Measurements from ENCODE around the gene SPIRE2.
A peak's percentile ranks its signal among the peaks of the same experiment; 100 is the strongest.
"Not testable (repeated sequence)": the region's sequence is repeated elsewhere in the genome, so short reads cannot be mapped to it uniquely, and the experiment has no call there.

The SPIRE2 gene

DNA sequence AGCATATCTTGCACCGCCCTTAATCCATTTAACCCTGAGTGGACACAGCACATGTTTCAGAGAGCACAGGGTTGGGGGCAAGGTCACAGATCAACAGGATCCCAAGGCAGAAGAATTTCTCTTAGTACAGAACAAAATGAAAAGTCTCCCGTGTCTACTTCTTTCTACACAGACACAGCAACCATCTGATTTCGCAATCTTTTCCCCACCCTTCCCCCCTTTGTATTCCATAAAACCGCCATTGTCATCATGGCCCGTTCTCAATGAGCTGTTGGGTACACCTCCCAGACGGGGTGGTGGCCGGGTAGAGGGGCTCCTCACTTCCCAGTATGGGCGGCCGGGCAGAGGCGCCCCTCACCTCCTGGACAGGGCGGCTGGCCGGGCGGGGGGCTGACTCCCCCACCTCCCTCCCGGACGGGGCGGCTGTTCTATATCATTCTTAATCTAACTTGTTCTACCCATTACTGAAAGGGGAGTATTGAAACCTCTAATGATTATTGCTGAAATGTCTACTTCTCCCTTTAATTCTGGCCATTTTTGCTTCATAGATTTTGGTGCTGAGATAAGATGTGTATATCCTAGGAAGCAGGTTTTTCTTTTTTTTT, 21.6 kb upstream of the SPIRE2 start:
- peak; percentile 46 for DNase-seq (ENCODE audit: low spot score)

DNA sequence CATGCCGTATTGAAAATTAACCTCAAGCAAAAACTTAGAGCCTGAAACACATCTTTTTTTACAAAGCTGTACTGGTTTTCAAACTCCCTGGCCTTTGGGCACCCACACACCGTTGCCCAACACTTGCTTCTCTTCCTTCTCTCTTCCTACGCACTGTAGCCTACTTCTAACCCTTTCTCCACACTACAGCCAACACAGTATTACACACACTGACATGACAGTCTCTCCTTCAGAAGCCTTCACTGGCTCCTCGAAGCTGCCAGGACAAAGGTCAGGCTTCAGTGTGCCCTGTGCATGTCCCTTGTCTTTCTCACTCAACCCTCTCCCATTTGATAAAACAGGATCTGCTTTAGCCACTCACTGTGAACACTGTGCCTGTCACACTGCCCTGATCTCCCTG, 19.8 kb upstream of the SPIRE2 start:
- DNase-seq (ENCODE audit: low spot score) = no peak

DNA sequence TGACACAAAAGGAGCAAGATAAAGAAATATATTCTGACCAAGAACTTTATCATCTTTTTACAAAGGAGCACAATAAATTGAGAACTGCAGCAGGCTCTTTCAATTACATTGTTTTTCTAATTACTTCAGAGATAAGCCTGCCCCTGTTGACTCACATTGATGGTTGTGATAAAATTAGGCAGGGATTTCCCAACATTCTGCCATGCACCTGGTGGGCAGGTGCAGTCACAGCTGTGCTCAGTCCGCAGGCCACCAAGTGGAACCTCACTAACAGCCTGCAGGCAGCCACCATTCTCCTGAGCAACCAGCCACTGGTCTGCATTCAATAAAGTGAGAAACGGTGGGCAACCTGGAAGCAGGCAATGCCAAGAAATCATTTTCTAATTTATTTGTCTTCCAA, 17.0 kb upstream of the SPIRE2 start:
- DNase-seq (ENCODE audit: low spot score) = no peak

DNA sequence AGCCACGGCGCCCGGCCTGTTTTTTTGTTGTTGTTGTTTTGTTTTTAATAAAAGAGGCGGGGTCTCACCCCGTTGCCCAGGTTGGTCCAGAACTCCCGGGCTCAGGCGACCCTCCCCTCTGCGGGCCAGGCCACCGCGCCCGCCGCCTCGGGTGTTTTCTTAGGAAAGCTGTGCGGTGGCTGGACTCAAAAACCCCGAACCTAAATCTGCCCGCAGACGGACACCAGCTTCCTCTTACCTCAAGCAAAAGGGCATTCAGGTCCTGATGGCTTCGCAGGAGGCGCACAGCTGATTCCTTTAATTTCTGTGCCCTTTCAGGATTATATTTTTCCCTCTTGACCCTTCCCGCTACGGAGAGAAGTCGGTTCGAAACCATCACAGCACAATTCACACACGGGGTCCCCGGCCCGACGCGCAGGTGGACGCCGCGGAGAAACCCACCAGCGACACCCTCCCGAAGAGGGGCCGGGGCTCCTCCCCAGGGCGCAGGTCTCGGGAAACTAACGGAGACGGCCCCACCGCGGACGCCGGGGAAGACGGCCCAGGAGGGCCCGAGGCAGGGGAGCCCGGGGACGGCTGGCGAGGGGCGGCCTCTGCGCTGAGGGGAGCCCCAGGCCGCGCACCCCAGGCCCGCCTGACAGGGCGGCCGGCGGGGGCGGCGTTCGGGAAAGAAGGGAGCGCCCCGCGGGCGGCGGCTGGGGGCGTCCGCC, 12.5 kb upstream of the SPIRE2 start:
- DNase-seq (ENCODE audit: low spot score) = no peak

DNA sequence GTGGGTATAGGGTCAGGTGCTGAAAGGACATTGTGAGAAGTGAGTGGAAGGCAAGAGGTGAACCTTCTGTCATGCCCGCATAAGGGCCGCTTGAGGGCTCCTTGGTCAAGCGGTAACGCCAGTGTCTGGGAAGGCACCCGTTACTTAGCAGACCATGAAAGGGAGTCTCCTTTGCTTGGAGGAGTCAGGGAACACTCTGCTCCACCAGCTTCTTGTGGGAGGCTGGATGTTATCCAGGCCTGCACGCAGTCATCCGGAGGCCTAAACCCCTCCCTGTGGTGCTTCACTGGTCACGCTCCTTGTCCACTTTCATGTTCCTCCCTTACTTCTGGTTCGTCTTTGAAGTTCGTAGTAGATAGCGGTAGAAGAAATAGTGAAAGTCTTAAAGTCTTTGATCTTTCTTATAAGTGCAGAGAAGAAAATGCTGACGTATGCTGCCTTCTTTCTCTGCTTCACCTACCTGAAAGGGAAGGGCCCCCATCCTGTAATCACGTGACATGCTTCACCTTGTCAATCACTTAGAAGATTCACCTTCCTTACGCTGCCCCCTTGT, 9.3 kb upstream of the SPIRE2 start:
- DNase-seq (ENCODE audit: low spot score) = not testable (repeated sequence)

DNA sequence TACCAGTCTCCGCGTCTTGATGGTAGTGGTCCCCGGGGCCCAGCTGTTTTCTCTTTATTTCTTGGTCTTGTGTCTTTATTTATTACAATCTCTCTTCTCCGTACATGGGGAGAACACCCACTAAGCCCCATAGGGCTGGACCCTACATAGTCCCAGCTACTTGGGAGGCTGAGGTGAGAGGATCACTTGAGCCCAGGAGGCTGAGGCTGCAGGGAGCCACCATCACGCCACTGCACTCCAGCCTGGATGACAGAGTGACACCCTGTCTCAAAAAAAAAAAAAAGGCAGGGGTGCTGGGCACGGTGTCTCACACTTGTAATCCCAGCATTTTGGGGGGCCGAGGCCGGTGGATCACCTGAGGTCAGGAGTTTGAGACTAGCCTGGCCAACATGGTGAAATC, 8.8 kb upstream of the SPIRE2 start:
- not testable (repeated sequence) for DNase-seq (ENCODE audit: low spot score)

DNA sequence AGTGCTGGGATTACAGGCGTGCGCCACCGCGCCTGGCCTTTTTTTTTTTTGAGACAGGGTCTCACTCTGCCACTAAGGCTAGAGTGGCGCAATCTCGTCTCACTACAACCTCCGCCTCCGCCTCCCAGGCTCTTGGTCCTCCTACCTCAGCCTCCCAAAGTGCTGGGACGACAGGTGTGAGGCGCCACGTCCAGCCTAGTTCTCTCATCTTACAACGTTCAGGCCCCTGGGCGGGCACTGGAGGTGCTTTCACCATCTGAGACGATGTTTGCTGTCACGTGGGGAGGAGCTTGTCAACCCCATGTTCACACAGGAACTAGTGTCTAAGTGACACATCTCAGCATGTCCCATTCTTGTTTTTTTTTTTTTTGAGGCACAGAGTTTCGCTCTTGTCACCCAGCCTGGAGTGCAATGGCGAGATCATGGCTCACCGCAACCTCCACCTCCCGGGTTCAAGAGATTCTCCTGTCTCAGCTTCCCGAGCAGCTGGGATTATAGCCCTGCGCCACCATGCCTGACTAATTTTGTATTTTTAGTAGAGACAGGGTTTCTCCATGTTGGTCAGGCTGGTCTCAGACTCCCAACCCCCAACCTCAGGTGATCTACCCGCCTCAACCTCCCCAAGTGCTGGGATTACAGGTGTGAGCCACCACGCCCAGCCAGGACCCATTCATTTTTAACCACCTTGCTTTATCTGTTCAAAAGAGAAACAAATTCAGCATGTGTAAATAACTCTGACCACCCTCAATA, 6.7 kb upstream of the SPIRE2 start:
- DNase-seq (ENCODE audit: low spot score) = no peak

DNA sequence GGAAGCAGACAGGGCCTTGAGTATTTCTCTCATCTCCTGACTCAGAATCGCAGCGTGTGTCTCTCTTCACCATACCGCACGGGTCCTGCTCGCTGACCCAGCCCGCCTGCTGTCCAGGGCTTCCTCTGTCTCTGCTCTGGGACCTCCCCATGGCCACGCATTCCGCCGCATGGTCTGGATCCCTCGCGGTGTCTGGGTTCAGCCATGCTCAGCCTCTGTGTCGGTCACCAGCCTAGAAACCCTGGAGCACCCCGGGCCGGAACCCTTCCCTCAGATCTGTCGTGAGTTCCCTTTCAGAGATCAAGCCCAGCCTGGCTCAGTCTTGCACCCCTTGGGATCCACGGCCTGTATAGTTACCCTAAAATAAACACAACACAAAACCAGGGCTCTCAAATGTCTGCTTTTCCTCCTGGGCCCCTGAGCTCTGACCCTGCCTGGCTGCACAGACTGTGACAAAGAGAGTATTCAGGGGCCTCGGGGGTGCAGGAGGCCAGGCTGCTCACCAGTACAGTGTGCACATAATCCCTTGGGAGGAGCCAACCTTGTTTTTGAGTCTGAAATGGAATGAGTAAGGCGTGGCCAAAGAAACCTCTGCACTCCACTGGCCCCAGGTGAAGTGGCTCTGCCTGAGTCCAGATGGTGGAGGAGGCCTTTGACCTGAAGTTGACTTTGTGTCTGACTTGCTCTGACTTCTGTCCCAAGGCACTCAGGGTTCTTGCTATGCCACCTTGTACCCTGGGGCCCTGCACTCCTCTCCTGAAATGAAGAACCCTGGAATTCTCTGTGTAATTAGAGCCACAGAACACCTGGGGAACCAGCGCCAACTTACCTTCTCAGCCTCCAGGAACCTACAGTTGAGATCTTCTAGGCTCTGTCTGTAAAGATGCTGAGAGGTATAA, 5.8 kb upstream of the SPIRE2 start:
- no peak for DNase-seq (ENCODE audit: low spot score)

DNA sequence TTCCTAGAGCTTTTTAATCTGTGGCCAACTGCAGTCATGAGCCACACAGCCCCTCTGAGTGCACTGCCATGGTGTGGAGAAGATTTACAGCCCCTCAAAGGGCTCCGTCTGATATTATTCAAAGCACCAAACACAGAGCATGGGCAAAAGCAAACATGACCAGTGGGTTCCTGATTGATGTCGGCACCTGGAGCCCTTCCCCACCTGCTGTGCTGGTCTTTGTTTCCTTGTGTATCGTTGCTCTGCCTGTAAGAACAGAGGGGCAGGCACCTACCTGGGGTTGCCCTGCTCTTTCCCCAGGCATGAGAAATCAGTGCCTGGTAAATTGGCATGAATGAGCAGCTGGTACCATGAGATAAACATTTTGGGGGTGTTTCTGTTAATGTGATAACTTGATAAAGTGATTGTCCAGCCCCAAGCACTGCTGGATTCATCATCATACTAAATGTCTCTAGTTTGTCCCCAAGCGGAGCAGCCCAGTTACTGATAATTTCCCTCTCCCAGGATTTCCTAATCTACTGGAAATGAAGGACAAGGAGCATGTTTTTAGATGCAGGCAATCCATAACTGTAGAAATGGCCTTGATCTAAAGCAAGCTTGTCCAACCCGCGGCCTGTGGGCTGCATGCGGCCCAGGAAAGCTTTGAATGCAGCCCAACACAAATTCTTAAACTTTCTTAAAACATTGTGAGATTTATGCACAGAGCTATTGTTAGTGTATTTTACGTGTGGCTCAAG, 5.0 kb upstream of the SPIRE2 start:
- no peak for DNase-seq (ENCODE audit: low spot score)

DNA sequence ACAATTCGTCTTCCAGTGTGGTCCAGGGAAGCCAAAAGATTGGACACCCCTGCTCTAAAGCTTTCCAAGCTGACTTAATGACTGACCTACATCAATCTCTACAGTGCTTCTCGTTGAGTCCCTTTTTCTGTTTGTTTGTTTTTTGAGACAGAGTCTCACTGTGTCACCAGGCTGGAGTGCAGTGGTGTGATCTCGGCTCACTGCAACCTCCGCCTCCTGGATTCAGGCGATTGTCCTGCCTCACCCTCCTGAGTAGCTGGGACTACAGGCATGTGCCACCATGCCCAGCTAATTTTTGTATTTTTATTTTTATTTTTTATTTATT, 4.5 kb upstream of the SPIRE2 start:
- not testable (repeated sequence) for DNase-seq (ENCODE audit: low spot score)

DNA sequence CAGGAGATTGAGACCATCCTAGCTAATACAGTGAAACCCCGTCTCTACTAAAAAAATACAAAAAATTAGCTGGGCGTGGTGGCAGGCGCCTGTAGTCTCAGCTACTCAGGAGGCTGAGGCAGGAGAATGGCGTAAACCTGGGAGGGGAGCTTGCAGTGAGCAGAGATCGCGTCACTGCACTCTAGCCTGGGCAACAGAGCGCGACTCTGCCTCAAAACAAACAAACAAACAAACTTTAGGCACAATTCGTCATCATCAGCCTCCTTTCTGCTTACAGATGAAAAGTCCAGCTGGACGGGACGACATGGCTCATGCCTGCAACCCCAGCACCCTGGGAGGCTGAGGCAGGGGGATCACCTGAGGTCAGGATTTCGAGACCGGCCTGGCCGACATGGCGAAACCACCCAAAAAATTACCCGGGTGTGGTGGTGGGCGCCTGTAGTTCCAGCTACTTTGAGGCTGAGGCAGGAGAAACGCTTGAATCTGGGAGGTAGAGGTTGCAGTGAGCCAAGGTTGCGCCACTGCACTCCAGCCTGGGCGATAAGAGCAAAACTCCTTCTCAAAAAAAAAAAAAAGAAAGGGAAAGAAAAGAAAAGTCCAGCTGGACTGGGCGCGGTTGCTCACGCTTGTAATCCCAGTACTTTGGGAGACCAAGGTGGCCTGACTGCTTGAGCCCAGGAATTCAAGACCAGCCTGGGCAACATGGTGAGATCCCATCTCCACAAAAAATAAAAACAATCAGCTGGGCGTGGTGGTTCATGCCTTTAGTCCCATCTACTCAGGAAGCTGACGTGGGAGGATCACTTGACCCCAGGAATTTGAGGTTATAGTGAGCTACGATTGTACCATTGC, 1.5 kb upstream of the SPIRE2 start:
- no peak for DNase-seq (ENCODE audit: low spot score)

DNA sequence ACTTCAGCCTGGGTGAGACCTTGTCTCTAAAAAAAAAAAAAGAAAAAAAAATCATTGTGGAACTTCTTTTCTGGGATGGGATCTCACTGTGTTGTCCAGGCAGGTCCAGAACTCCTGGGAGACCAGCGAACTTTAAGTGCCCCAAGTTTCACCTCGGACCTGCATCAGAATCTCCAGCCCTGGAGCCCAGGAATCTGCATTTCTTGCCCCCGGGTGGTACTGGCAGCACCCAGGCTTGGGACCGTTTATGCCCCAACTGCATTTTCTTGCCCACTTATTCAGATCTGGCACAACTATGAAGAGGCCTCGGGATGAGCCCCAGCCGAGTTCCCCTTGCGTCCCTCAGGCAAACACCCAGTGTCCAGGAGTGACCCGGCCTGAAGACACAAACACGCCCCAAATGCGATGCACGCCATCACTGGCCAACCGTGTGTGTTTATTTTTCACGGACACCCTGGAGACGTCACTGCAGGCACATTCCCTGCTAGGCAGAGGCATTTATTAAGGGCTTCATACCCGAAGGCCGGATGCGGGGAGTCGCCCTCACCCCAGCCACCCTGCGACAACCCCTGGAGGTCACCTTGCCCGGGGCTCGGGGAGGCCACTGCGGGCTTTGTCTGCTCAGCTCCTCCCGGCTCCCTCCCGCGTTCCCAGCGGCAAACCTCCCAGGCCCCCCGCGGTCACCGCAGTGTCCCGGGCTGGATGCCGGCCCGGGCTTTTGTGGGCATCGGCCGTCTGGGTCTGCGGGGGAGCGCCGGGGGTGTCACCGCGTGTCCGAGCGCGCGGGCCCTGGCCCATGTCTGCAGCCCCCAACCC, 684 bp upstream of the SPIRE2 start:
- DNase-seq (ENCODE audit: low spot score) = peak; percentile 74

DNA sequence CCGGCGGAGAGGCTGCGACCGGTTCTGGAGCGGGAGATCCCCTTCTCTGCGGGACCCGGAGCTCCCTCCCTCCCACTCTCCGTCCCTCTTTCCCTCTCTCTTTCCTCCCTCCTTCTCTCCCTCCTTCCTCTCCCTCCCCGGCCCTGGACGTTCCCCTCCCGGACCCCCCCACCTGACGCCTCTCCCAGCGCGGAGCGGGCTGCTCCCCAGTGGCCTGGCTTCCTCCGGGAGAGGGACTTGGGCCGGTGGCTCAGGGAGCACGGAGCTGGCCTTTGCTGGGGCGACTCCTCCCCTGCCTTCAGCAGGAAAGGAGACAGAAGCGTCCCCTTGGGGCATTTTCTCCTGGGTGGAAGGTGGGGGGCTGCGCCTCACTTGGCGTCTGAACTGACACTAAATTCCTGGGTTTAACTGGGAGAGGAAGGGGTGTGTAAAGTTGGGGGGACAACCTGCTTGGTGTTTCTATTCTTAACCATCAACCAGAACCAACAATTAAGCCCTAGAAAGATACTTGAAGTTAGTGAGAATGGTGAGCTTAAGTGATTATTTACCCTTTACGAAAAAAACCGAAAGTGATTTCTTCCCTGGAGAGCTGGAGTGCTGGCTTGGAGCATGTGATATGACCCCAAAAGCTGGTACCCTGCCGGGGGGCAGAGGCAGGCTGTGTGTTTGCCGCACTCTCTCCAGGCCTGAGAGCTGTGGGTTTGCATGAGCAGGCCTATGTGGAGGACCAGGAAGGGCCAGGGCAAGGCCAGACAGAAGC, 775 bp downstream of the SPIRE2 start:
- DNase-seq (ENCODE audit: low spot score) = no peak

DNA sequence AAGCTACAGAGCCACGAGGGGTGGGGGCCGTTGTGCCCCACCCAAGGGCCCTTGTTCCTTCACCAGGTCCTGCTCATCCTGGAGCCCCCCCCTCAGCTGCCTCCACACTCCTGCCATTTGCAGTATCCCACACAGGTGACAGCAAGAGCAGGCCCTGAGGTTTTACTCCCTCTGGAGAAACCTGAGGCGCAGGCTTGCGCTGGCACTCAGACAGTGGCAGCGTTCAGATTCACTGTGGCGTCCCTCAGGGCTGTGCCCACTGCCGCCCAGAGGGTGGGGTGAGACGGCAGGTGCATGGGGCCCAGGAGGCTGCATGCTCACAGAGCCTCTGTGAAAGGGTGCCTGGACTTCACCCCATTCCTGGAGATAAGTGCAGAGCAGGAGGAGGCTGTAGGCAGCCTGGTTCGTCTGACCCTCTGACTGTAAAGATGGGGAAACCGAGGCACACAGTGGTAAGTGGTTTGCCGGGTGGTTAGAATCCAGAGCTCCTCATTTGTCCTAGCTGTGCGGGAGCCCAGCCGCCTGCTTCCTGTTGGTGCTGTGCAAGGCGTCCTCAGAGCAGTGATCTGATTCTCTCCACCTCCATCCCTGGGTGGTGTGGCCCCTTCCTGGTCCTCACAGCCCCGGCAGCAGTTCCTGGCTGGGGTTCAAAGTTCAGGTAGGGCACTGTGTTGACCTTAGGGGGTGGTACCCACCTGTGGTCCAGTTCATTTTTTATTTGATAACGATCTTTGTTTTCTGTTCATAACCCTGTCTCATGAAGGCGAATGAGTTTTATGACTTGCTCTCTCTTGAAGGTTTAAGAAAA, 1.6 kb downstream of the SPIRE2 start:
- DNase-seq (ENCODE audit: low spot score) = no peak

DNA sequence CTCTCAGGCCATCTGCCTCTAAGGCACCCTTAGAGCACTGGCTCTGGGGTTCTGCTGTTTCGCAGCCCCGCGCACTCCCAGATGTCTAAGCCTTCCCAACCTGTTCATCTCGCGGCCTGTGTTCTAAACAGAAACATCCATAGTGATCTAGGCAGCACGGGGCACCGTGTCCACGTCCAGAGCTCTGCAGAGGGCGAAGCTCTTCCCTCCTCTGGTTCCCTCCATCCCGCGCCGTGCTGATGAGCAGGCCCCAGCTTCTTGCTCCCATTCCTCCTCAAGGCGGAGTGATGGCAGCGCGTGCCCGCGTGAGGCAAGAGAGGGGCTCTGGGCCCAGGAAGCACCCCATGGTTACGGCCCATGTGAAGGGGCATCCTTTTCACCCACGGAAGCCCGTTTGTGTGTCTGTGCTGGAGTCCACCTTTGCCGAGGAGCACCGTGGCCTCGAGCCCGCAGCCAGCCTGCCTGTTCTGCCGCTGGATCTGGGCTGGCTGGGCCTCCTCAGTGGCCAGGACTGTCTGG, 3.6 kb downstream of the SPIRE2 start:
- no peak for DNase-seq (ENCODE audit: low spot score)

DNA sequence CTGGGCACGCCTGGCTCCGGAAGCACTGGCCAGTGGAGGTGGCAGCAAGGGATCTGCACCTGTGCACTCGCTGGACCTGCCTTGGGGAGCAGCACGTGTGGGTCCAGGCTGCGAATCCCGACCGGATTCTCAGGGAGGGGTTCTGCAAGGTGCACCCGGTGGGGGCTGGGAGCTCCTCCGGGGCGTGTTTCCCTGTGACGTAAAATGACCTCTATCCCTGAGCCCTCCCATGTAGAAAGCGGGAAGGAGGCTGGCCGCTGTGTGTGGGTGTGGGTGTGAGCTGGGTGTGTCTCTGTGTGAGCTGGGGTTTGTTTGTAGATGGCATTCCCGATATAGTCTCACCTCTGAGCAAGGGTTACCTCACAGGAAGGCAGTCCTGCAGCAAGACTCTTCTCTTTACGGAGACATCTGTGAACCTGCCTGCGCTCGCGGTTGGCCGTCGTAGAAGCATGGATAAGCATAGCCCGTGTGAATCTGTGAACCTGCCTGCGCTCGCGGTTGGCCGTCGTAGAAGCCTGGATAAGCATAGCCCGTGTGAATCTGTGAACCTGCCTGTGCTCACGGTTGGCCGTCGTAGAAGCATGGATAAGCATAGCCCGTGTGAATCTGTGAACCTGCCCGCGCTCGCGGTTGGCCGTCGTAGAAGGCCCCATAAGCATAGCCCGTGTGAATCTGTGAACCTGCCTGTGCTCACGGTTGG, 5.5 kb downstream of the SPIRE2 start:
- not testable (repeated sequence) for DNase-seq (ENCODE audit: low spot score)

Data from SK-N-DZ (cell line).